Cerebellar nuclear complex (tissue), 1 donor: ENCODE measurements around the gene NIT1.

Experiments used
- DNase-seq, 2 experiments: peaks; one replicate each; lab custom pipeline; 2025; lab: John Stamatoyannopoulos, UW

Gene NIT1

GRCh38 chr1:161157867-161158266 is 40.0 kb downstream of the NIT1 start:
- no peak for DNase-seq

- DNase-seq = no peak
These were observed 40.6 kb downstream of the NIT1 start for GRCh38 chr1:161158316-161159010.

- DNase-seq = peak; percentile 62 to 70
These were observed 41.4 kb downstream of the NIT1 start, which contains the start of gene USP21 for GRCh38 chr1:161159087-161159912. Gene USP21, plus strand, starts transcription at chr1:161159500. Its CDS starts 1,141 bp downstream, at chr1:161160641.

GRCh38 chr1:161159913-161160243 is 42.0 kb downstream of the NIT1 start:
- DNase-seq = no peak

GRCh38 chr1:161160671-161161145 is 42.8 kb downstream of the NIT1 start:
- DNase-seq = no peak

GRCh38 chr1:161161652-161162051 is 43.7 kb downstream of the NIT1 start:
- no peak for DNase-seq

- no peak for DNase-seq
These were observed 44.1 kb downstream of the NIT1 start for GRCh38 chr1:161162052-161162451.

- DNase-seq = no peak
These were observed 44.9 kb downstream of the NIT1 start for GRCh38 chr1:161162806-161163205.

GRCh38 chr1:161163793-161164192 is 45.9 kb downstream of the NIT1 start:
- DNase-seq = no peak

GRCh38 chr1:161164901-161165610 is 47.2 kb downstream of the NIT1 start:
- no peak for DNase-seq

GRCh38 chr1:161165742-161166668 is 48.1 kb downstream of the NIT1 start, which contains the start of gene PPOX:
Gene PPOX, plus strand, starts transcription at chr1:161166426. Its CDS starts 422 bp downstream, at chr1:161166848.
- DNase-seq = peak; percentile 81 to 98

GRCh38 chr1:161166669-161167548 is 49.0 kb downstream of the NIT1 start:
- DNase-seq = no peak

GRCh38 chr1:161168906-161169305 is 51.0 kb downstream of the NIT1 start:
- DNase-seq = no peak
